Measurements from ENCODE around the gene NUP50.
A peak's percentile ranks its signal among the peaks of the same experiment; 100 is the strongest.

NUP50 gene

GRCh38 chr22:45235851-45236342, 72.2 kb downstream of the NUP50 start:
- H3K9me3 ChIP-seq (ENCODE audit: insufficient read depth, low read length), result no peaks in the 10 kb centered on the region
- H3K36me3 ChIP-seq (replicated peaks; ENCODE audit: low read depth, low read length), result no peaks in the 10 kb centered on the region
- peaks cover 36% of the 10 kb centered on the region for H3K4me1 ChIP-seq (ENCODE audit: low read length)
- peaks cover 15% of the 10 kb centered on the region; the same call in 1 of the 2 replicates for H4K20me1 ChIP-seq (ENCODE audit: insufficient read depth, low read length)
- H3K4me2 ChIP-seq (ENCODE audit: low read length), result peak overlapping the region; percentile 70
- no peaks in the 10 kb centered on the region for H3K27me3 ChIP-seq (ENCODE audit: low read depth, low read length)
- no peak for TF ChIP-seq EZH2phosphoT487 (IDR thresholded peaks at IDR 0.05; ENCODE audit: low read depth)
- TF ChIP-seq, protein P1, sequence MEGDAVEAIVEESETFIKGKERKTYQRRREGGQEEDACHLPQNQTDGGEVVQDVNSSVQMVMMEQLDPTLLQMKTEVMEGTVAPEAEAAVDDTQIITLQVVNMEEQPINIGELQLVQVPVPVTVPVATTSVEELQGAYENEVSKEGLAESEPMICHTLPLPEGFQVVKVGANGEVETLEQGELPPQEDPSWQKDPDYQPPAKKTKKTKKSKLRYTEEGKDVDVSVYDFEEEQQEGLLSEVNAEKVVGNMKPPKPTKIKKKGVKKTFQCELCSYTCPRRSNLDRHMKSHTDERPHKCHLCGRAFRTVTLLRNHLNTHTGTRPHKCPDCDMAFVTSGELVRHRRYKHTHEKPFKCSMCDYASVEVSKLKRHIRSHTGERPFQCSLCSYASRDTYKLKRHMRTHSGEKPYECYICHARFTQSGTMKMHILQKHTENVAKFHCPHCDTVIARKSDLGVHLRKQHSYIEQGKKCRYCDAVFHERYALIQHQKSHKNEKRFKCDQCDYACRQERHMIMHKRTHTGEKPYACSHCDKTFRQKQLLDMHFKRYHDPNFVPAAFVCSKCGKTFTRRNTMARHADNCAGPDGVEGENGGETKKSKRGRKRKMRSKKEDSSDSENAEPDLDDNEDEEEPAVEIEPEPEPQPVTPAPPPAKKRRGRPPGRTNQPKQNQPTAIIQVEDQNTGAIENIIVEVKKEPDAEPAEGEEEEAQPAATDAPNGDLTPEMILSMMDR (IDR thresholded peaks at IDR 0.05; ENCODE audit: low read depth, low read length), result no peak
- H3K27ac ChIP-seq (ENCODE audit: low read length), result peak overlapping the region; percentile 21; the same call in 1 of the 2 replicates
- no peak overlapping the region for H2AFZ ChIP-seq (ENCODE audit: low read depth, low read length)
- peak overlapping the region; percentile 58 for H3K4me3 ChIP-seq (ENCODE audit: low read length)
- H3K79me2 ChIP-seq (ENCODE audit: low read length), result no peaks in the 10 kb centered on the region
- peak overlapping the region; percentile 30; the same call in 1 of the 2 replicates for H3K9ac ChIP-seq (ENCODE audit: low read length)

DNA sequence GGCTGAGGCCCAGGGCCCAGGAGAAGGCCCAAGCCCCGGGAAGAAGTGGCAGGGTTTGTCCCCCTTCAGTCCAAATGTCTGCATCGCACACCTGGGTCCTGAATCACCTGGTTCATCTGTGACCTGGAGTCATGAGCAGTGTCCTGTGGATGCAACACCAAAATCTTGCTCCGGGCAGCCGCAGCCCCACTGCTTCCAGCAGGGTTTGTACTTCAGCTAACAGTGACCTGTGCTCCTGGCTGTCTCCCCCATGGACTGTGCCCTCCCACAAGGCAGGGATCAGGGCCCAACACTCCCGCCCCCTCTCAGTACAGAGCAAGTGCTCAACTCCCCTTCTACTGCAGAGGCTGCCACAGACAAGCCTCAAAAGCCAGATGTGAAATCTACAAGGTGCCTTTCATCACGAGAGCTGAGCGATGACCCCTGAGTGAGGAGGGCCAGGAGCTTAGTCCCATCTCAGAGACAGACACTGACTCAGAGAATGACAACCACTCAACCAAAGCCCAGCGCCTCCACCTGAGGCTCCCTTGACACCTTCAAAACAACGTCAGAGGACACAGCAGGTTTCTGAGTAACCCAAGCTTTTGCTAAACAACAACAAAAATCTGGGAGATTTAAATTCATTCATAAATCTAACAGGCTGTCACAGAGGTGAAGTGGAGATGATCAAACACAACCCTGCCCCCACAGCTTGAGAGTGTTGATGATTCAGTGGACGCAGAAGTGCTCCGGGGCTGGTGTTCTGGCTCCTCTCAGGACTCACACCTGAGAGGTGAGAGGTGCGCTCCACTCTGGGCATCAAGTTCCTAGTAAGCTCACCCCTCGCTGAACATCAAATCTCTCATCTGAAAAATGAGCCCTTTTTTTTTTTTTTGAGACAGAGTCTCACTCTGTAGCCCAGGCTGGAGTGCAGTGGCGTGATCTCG, 73.6 kb downstream of the NUP50 start:
- H3K9ac ChIP-seq (ENCODE audit: low read length), result no peak overlapping the region
- no peak for TF ChIP-seq EZH2phosphoT487 (IDR thresholded peaks at IDR 0.05; ENCODE audit: low read depth)
- TF ChIP-seq, protein P1 (IDR thresholded peaks at IDR 0.05; ENCODE audit: low read depth, low read length), result no peak
- peaks cover 15% of the 10 kb centered on the region; the same call in 1 of the 2 replicates for H4K20me1 ChIP-seq (ENCODE audit: insufficient read depth, low read length)
- 0 out of 2 replicates have a peak, but pooled peaks cover 3% of the 10 kb centered on the region for H3K27me3 ChIP-seq (ENCODE audit: low read depth, low read length)
- H3K27ac ChIP-seq (ENCODE audit: low read length), result no peak overlapping the region
- H3K9me3 ChIP-seq (ENCODE audit: insufficient read depth, low read length), result no peaks in the 10 kb centered on the region
- H3K4me1 ChIP-seq (ENCODE audit: low read length), result peaks cover 34% of the 10 kb centered on the region
- no peaks in the 10 kb centered on the region for H3K36me3 ChIP-seq (replicated peaks; ENCODE audit: low read depth, low read length)
- no peak overlapping the region for H2AFZ ChIP-seq (ENCODE audit: low read depth, low read length)
- no peak overlapping the region for H3K4me3 ChIP-seq (ENCODE audit: low read length)
- no peak overlapping the region for H3K4me2 ChIP-seq (ENCODE audit: low read length)
- H3K79me2 ChIP-seq (ENCODE audit: low read length), result no peaks in the 10 kb centered on the region
